MCF 10A (cell line): ENCODE measurements around the gene CCDC88C. TPM values are rescaled to one million over a fixed set of nuclear protein-coding genes. Genes with fewer than 3 reads are reported as not detected.

Experiments
- BruUV-seq: library from RNA; stranded (reverse); fragments of 400-500 nt; replicated peaks from 2 replicates; lab custom pipeline; 2021; lab: Mats Ljungman, UMichigan
- CTCF ChIA-PET: fragments of 300-600 bp; sonication (Branson Sonifier 250); formaldehyde crosslinking; extraction: SDS; loops from one replicate; lab custom pipeline; 2021; ENCODE audit warnings: antibody characterized with exemption, inconsistent platforms; lab: Yijun Ruan, JAX
- POLR2A ChIA-PET: fragments of 300-600, 350-650 bp; sonication (Branson Sonifier 250); formaldehyde crosslinking; extraction: SDS; loops from one replicate; lab custom pipeline; 2020; ENCODE audit warnings: antibody characterized with exemption, inconsistent platforms; lab: Yijun Ruan, JAX
- DNase-seq: peaks from one replicate; pipeline ENCODE4 v3.0.0-alpha.2; 2018; ENCODE audit not compliant: unreplicated experiment
- H3K27ac Mint-ChIP-seq: one replicate; pipeline ENCODE4 v1.8.0; 2022; ENCODE audit warnings: mild to moderate bottlenecking, low read depth, mixed read lengths; ENCODE audit not compliant: unreplicated experiment
- H3K27me3 Mint-ChIP-seq: one replicate; pipeline ENCODE4 v1.8.0; 2022; ENCODE audit warnings: mixed read lengths; ENCODE audit not compliant: insufficient read depth, unreplicated experiment
- H3K36me3 Mint-ChIP-seq: one replicate; pipeline ENCODE4 v1.8.0; 2022; ENCODE audit warnings: mild to moderate bottlenecking, moderate library complexity, mixed read lengths; ENCODE audit not compliant: insufficient read depth, unreplicated experiment
- H3K4me1 Mint-ChIP-seq: one replicate; pipeline ENCODE4 v1.8.0; 2022; ENCODE audit warnings: mixed read lengths; ENCODE audit not compliant: insufficient read depth, unreplicated experiment
- H3K4me3 Mint-ChIP-seq: one replicate; pipeline ENCODE4 v1.8.0; 2022; ENCODE audit warnings: mild to moderate bottlenecking, moderate library complexity, mixed read lengths; ENCODE audit not compliant: unreplicated experiment
- H3K9me3 Mint-ChIP-seq: one replicate; pipeline ENCODE4 v1.8.0; 2022; ENCODE audit warnings: mixed read lengths; ENCODE audit not compliant: unreplicated experiment
- intact Hi-C: fragments of 100-400 bp; cut with micrococcal nuclease; formaldehyde crosslinking; loops from 2 replicates; pipeline ENCODE4 v1.14.1; 2022
- total RNA-seq: library from RNA; stranded (reverse); gene quantifications from 2 replicates; pipeline ENCODE4 v1.2.3, GENCODE V29; 2022
- TF ChIP-seq, protein P1 (sequence below): fragments of 200-600 bp; IDR thresholded peaks from one replicate; pipeline ENCODE4 v1.8.0; 2022; ENCODE audit warnings: antibody characterized with exemption, mild to moderate bottlenecking; ENCODE audit not compliant: unreplicated experiment

CCDC88C gene
- total RNA-seq, 1 experiment from 2014 or later: 19.7 TPM

DNA sequence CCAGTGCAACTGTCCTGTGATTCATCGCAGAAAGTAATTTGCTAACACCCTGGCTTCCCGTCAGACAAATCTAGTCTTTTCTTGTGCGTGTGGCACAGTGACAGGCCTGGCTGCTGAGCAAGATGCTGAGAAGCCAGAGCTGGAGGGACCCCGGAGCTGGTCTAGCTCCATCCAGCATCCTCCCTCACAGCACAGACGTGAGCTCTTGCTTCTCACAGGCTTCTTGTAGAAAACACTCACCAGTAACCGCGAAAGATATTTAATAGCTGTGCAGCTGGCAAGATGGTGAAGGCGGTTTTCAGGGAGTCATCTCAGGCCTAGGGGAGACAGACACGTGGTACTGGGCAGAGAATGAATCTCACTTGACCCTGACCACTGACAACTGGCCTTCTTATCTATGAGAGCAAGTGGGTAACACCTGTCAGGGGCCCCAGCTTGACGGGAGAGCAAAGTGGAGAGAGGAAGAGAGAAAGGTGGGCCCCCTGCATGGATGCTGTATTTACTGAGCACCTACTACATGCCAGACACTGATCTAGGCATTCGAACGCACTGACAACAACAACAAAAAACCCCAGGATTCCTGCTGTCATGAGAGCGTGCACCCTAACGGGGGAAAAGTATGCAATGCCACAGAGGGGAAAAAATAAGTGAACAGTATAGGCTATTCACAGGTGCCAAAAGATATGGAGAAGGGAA is 63.3 kb downstream of the CCDC88C start:
- H3K4me1 Mint-ChIP-seq: peaks cover 13% of the 10 kb centered on the region
- H3K36me3 Mint-ChIP-seq: peaks cover 12% of the 10 kb centered on the region
- no peaks in the 10 kb centered on the region for H3K9me3 Mint-ChIP-seq
- intact Hi-C loops: no loop called here
- ChIA-PET POLR2A (interaction anchor here (0.8 to 1.6 kb wide), 2 partner anchors 13 to 18 kb away, joined by 3 read pairs; no protein-coding TSS in a partner anchor), CTCF (interaction anchor here (0.6 to 1.3 kb wide), 6 partner anchors 14 to 61 kb away, joined by 3 to 4 read pairs (median 3); no protein-coding TSS in a partner anchor)
- H3K4me3 Mint-ChIP-seq: no peak overlapping the region
- no peaks in the 10 kb centered on the region for H3K27me3 Mint-ChIP-seq
- no peak for DNase-seq
- no TSS peak for BruUV-seq
- TF ChIP-seq, protein P1, sequence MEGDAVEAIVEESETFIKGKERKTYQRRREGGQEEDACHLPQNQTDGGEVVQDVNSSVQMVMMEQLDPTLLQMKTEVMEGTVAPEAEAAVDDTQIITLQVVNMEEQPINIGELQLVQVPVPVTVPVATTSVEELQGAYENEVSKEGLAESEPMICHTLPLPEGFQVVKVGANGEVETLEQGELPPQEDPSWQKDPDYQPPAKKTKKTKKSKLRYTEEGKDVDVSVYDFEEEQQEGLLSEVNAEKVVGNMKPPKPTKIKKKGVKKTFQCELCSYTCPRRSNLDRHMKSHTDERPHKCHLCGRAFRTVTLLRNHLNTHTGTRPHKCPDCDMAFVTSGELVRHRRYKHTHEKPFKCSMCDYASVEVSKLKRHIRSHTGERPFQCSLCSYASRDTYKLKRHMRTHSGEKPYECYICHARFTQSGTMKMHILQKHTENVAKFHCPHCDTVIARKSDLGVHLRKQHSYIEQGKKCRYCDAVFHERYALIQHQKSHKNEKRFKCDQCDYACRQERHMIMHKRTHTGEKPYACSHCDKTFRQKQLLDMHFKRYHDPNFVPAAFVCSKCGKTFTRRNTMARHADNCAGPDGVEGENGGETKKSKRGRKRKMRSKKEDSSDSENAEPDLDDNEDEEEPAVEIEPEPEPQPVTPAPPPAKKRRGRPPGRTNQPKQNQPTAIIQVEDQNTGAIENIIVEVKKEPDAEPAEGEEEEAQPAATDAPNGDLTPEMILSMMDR: no peak
- no peak overlapping the region for H3K27ac Mint-ChIP-seq

DNA sequence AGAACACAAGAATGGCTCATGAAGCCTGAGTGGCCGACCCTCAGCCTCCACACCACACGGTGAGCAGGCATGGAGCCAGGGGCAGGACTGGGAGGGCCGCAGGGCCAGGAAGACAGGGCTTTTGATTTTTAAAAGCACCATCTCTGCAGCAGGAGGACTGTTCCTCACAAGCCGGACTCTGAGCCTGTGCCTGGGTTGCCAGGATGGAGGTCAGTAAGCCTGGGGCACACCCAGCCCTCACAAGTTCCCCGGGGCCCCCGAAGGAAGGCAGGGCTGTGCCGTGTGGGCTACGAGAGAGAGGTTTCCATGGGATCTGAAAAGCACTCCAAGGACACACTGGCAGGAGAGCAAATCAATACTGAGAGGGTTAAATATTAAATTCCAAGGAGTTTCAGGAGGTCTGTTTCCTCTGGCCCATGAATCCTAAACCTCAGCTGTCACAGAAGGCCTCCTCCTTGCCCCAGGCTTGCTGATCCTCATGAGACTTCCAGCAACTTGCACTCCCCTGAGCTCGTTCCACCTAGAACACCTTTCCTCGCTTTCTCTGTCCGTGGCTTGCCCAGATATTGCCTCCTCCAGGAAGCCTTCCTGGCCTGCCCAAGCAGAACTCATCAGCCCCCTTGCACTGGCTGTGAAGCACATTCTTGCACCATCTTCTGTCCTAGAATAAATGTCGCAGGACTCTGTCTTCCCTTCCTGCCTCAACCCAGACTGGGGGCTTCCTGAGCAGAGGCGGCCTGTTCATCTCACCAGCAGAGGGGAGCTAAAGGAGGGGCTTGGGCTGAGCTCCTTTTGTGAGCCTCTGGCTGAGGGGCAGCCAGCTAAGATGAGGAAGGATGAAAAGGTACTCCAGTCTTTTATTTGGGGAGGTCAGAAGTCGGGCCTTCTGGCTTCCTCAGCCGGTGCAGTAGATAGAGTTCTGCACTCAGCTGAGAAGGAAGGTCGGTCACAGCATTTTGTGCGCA is 64.6 kb downstream of the CCDC88C start:
- intact Hi-C loops: no loop called here
- H3K27me3 Mint-ChIP-seq: no peaks in the 10 kb centered on the region
- no peak for DNase-seq
- TF ChIP-seq, protein P1: no peak
- POLR2A ChIA-PET: interaction anchor here (1.6 kb wide), 1 partner anchor 20 kb away, joined by 3 read pairs; no protein-coding TSS in a partner anchor
- H3K4me3 Mint-ChIP-seq: no peak overlapping the region
- CTCF ChIA-PET: no interaction called here
- H3K9me3 Mint-ChIP-seq: no peaks in the 10 kb centered on the region
- H3K27ac Mint-ChIP-seq: no peak overlapping the region
- H3K36me3 Mint-ChIP-seq: peaks cover 9% of the 10 kb centered on the region
- BruUV-seq: no TSS peak
- peaks cover 12% of the 10 kb centered on the region for H3K4me1 Mint-ChIP-seq

DNA sequence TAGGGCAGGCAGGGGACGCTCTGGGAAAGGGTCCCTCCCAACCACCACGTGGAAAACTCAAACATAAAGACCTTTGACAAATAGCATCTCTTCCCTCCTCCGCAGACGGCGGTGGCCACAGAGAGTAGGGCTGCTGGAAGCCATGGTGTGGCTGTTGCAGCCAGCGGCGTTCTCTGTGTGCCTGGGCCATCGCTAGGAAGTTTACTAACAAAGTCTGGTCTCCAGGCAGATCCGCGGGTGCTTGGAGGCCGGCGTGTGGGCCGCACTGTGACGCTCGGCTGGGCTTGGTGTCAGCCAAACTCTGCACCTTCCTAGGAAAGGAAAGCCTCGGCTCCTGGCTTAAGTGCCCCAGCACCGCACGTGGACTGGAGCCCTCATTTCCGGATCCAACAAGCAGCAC is 65.6 kb downstream of the CCDC88C start:
- H3K36me3 Mint-ChIP-seq: peaks cover 9% of the 10 kb centered on the region
- BruUV-seq: no TSS peak
- no peak overlapping the region for H3K4me3 Mint-ChIP-seq
- H3K9me3 Mint-ChIP-seq: no peaks in the 10 kb centered on the region
- ChIA-PET POLR2A (no interaction called here), CTCF (interaction anchor here (2.4 kb wide), 1 partner anchor 29 kb away, joined by 11 read pairs; no protein-coding TSS in a partner anchor)
- no peak for DNase-seq
- no peak overlapping the region for H3K27ac Mint-ChIP-seq
- TF ChIP-seq, protein P1: no peak
- no peaks in the 10 kb centered on the region for H3K27me3 Mint-ChIP-seq
- H3K4me1 Mint-ChIP-seq: peaks cover 12% of the 10 kb centered on the region
- intact Hi-C loops: no loop called here

DNA sequence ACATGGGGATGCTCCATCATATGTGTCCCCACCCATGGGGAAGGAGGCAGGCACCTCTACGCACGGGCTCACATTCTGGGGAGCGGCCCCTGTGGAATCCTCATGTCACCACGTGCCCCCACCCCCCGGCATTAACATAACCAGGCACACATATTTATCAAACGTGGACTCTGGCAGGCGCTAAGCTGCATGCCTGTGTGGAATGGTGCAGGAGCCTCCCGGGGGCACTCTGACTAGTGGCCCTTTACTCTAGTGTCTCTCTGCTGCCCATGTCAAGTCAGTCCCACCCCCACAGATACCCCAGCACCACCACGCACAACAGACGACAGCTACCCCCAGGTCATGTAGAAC is 66.1 kb downstream of the CCDC88C start:
- Mint-ChIP-seq H3K4me1 (peaks cover 12% of the 10 kb centered on the region), H3K36me3 (peaks cover 6% of the 10 kb centered on the region), H3K9me3 (no peaks in the 10 kb centered on the region), H3K27ac (no peak overlapping the region), H3K27me3 (no peaks in the 10 kb centered on the region), H3K4me3 (no peak overlapping the region)
- ChIA-PET CTCF (interaction anchor here (1.4 to 2.4 kb wide), 2 partner anchors 28 to 67 kb away, joined by 3 to 11 read pairs; no protein-coding TSS in a partner anchor), POLR2A (no interaction called here)
- DNase-seq: no peak
- TF ChIP-seq, protein P1: no peak
- BruUV-seq: no TSS peak
- intact Hi-C loops: no loop called here
